HG03139 (cell line): ENCODE measurements around the gene CPM.

ENCODE experiments used
- ATAC-seq: cut with Tn5 transposase; IDR thresholded peaks from one replicate; pipeline ENCODE4 v1.9.1; 2021; ENCODE audit not compliant: unreplicated experiment

The CPM gene

GRCh38 chr12:68908076-68908475 lies 24.9 kb downstream of the CPM start:
- ATAC-seq = no peak

DNA sequence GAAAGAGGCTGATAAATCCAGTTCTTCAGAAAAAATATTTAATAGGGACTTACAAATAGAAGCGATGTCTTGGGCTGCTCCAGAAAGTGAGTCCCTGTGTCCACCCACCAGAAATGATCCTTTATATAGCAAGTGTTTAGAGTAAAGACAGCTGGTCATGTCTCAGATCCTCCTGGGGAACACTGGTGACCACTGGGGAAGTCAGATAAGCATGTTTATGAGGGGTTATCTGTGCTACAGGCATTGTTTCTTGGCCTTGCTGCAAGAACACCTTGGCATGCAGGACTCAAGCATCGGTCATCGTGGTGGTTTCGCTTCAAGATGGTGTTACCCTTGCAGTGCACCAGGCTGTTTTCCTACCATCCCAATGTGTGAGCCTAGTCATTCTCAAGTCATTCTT lies 27.2 kb downstream of the CPM start:
- no peak for ATAC-seq

GRCh38 chr12:68904351-68904962 lies 28.5 kb downstream of the CPM start:
- ATAC-seq = no peak

- ATAC-seq = no peak
Measured at GRCh38 chr12:68903511-68903910, 29.5 kb downstream of the CPM start.

DNA sequence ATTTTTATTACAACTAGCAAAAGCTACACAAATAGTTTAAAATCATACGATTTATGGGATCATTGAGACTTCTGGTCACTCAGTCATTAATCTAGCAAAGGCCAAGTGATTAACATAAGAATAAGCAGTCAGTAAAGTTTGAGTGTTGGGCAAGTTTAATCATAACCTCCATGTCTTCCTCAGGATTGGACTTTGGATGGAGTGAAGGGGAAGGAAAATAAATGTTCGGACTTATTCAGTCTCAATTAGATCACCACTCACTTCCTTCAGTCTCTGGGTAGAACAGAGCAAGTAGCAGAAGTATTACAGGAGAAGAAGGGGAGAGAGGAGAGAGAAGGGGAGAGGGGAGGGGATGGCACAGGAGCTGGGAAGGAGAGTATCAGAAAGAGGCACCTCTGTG lies 31.4 kb downstream of the CPM start:
- no peak for ATAC-seq

DNA sequence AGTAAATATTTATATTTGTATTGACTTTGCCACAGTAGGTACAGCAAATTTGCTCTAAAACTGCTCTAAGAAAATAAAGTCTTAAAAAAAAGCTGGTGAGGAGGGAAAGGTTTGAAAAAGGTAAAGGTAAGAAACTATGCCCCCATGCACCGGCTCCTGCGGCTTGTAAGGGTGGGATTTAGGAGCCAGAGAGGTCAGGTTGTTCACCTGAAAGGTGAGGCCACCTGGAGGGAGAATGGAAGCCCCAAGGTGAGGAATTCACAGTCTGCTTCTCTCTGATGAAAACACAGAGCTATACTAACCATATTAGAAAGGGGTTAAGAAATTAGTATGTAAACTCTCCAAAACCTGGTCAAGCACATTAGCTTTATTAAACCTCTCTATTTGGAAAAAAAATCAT lies 31.8 kb downstream of the CPM start:
- no peak for ATAC-seq

DNA sequence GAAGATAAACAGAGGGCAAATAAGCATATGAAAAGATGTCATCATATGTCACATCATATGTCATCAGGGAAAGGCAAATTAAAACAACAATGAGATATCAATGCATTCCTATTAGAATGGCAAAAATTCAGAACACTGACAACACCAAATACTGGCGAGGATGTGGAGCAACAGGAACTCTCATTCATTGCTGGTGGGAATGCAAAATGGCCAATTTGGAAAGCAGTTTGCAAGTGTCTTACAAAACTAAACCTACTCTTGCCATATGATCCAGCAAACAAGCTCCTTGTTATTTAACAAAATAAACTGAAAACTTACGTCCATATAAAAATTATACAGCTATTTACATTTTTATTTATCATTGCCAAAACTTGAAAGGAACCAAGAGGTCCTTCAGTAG lies 32.7 kb downstream of the CPM start:
- no peak for ATAC-seq

DNA sequence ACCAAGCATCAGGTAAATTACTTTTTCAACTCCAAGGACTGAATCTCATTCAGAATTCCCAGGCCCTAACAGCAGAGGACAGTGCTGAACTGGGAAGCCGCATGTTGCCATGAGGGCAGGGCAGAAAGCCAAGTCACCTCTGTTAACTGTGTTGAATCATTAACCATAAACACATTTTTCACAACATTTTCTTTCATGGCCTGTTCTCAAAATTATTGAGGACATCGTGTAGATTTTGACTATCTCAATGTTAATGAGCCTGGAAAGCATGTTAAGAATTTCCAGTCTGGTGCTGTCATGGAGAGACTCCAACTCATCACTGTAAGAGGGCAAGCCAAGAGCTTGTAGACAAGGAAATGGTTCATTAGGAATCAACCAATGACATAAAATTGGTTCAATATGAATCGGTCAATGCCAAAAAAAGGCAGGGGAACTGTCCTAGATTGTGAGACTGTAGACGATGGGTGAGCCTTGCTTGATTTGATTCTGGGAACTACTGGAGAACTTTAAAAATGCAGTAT lies 33.7 kb downstream of the CPM start:
- no peak for ATAC-seq

DNA sequence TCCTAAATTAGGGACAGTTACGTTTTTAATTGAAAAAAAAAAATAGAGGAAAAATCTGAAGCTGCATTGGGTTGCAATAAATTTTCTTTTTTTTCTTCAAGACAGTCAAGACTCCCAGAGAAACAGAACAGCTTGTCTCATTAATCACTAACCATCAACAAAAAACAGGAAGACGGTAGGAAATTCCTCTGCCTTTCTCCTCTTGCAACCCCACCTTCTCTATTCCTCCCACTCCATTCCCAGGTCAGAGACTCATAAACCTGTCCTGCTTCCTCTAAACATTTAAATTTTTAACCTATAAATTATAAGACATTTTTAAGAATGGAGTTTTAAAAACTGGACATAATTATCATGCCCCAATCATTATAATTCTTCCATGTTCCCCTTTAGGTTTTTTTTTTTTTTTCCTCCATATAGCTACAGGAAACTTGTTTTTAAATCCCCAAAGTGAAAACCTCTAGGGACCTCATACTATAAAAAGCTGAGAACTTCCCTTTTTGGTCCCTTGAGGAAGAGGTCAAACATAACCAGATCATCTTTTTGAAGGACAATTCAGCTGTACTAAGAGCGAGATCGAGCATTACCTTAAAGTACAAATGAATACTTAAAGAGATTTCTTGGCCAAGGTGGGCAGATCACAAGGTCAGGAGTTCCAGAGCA lies 36.0 kb downstream of the CPM start:
- no peak for ATAC-seq

- no peak for ATAC-seq
Measured at GRCh38 chr12:68894276-68894855, 38.6 kb downstream of the CPM start.

DNA sequence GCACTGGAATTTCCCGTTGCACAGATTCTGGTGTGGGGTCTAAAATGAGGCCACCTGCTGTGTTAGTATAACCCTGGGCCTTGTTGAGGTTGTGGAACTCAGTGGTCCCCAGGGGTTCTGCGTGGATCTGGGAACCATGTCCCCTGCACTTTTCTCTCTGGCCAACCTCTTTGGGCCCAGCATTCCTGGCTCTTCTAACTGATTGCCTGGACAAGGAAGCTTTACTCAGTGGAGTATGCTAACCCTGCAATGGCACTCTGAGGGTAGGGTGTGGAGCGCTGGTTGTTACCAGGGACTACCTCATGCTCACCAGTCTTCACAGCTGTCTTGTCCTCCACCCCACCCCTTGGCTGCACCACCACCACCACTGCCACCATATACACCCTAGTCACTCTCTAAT lies 39.2 kb downstream of the CPM start:
- ATAC-seq = no peak

- no peak for ATAC-seq
Measured at GRCh38 chr12:68893201-68893600, 39.8 kb downstream of the CPM start.

DNA sequence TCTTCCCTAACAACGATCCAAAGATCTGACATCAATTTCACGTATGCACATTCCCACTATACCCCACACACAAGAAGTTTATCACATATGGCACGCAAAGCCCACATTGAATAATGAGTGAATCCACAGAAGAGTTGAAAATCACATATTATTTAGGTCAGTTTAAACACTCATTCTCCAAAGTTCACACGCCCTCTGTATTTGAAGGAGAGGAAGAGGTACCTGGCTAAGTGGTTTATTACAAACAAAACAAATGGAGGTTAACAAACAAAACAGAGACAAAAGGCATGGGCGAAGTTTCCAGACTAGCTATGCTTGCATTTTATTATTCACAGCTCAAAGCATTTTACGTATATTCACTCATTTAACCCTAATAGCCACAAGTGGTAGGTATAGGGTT lies 41.8 kb downstream of the CPM start:
- ATAC-seq = no peak

DNA sequence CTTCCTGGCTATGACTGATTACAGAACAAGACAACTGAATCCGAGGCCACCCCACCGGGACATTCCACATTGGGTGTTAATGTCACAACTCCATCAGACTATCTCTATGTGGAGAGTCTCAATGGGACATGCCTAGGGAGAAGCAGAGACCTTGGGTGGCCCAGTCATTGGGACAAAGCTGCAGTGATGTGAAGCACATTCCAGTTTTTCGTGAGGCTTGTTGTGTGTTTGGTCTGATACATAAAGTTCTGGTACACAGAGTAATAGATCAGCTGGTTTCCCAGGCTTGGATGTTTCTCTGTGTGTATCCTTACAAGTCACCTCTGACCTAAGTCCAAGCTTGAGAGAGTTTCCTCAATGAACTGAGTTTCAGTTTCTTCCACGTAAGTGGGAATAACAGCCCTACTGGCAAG lies 42.3 kb downstream of the CPM start:
- no peak for ATAC-seq

DNA sequence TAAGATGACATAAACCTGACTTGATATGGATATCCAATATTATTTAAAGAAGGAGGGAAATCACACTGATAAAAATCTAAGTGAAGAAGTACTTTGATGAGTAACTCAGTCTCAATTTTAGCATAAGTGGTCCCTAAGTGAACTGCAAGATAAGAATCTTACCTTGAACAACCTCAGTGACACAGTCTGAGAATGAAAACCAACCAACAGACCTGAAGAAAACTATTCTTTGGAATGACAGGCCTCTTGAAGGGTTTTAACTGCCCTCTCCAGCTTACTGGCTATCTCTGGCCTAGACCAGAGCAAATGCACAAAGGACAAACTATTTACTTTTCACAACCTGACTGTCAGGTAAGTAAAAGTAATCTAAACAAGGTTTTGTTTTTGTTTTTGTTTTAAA lies 44.7 kb downstream of the CPM start:
- ATAC-seq = no peak

GRCh38 chr12:68887641-68888040 lies 45.3 kb downstream of the CPM start:
- ATAC-seq = no peak

DNA sequence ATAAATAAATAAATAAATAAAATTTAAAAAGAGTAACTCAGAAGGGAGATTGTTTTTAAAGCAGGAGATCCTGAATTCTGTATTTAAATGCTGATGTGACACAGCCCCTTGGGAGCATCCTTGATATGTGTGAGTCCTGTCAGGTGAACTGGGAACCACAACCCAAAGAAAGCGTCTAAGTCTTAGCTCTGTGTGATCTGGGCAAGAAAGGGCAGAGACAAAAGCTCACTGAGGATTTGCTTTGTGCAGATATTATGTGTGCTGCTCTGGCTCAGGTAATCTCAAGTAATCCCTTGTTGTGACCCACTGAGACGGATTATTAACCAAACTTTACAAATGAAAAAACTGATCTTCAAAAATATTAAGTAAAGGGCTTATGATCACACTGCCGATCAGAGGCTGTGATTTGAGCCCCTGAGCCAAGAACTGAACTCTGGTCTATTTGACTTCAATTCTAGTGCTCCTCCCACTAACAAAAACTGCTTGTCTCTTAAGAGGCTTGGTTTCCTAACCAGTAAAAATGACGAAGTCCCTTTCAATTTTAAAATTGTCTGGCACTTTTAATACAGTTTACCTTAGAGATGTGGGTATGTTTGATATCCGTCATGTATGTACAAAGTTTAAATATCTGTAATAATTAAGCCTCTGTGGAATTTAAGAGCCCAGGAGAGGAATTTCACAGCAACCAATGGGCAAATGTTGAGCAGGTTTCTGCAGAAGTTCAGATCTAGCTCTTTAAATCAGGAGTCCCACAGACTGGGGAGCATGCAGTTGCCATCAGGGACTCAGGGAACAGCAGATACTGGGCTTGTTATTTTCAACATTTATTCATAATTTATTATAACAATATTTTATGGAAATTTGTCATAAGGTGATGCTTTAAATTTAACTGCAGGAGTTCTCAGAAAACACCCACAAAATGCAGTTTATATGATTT lies 46.1 kb downstream of the CPM start:
- no peak for ATAC-seq

GRCh38 chr12:68885381-68885780 lies 47.6 kb downstream of the CPM start:
- ATAC-seq = no peak

DNA sequence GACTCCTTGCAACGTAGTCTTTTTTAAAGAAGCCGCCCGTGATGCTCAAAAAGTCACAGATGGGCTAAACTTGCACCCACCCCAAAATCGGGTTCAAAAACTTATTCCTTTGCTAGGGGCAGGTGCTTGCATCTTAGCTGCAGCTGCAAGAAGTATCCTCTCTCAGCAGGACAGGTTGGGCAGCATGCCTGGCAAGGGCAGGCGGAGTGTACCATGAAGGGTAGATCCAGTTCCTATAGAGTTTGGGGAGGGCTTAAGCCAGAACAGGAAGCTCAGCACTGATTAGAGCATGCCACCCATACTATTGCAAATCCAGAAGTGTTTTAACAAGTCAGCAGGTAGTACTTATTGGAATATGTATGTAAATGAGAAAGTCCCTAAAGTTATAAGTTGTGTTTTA lies 48.7 kb downstream of the CPM start:
- ATAC-seq = no peak

- no peak for ATAC-seq
Measured at GRCh38 chr12:68883151-68883550, 49.8 kb downstream of the CPM start.

GRCh38 chr12:68882251-68882964 lies 50.6 kb downstream of the CPM start:
- ATAC-seq = no peak
